ENCODE results near the gene ABCB4.

ABCB4 gene

DNA sequence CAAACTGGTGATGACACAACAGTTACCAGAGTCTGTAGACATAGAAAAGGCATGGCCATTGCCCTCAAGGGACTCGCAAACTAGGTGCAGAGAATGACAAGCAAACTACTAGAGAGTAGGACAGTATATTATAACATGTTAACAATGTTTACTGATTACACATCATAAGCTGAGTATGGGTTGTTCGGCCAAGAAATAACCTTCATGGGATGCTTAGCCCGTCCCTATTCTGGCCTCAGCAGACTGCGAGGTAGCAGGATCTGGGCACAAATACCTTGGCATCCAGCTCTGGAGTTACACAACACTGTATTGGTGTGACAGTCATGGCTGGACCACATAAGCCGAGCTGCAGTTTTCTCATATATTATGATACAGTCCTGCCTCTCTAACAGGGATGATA lies 51.4 kb downstream of the ABCB4 start:
- ATAC-seq (ENCODE audit: low read depth) (no peak), DNase-seq (ENCODE audit: low spot score) (no peak)
- Histone ChIP-seq H3K27ac (ENCODE audit: poor library complexity, severe bottlenecking) (no peak overlapping the region), H3K36me3 (ENCODE audit: low read depth) (no peaks in the 10 kb centered on the region), H3K4me1 (ENCODE audit: insufficient read depth, poor library complexity, severe bottlenecking) (no peaks in the 10 kb centered on the region), H3K9me3 (ENCODE audit: severe bottlenecking) (no peaks in the 10 kb centered on the region), H3K27me3 (ENCODE audit: insufficient read depth, poor library complexity, severe bottlenecking) (no peaks in the 10 kb centered on the region), H3K4me3 (ENCODE audit: severe bottlenecking) (no peak overlapping the region)
- TF ChIP-seq CTCF (IDR thresholded peaks at IDR 0.05; ENCODE audit: poor library complexity, severe bottlenecking) = no peak

- no peak overlapping the region for H3K4me3 ChIP-seq (ENCODE audit: severe bottlenecking)
- no peak overlapping the region for H3K27ac ChIP-seq (ENCODE audit: poor library complexity, severe bottlenecking)
- H3K27me3 ChIP-seq (ENCODE audit: insufficient read depth, poor library complexity, severe bottlenecking) = peaks cover 8% of the 10 kb centered on the region
- H3K36me3 ChIP-seq (ENCODE audit: low read depth) = no peaks in the 10 kb centered on the region
- no peaks in the 10 kb centered on the region for H3K4me1 ChIP-seq (ENCODE audit: insufficient read depth, poor library complexity, severe bottlenecking)
- DNase-seq (ENCODE audit: low spot score) (no peak), ATAC-seq (ENCODE audit: low read depth) (no peak)
- no peak for TF ChIP-seq CTCF (IDR thresholded peaks at IDR 0.05; ENCODE audit: poor library complexity, severe bottlenecking)
- H3K9me3 ChIP-seq (ENCODE audit: severe bottlenecking) = no peaks in the 10 kb centered on the region
Observed at GRCh38 chr7:87420173-87420572, 55.3 kb downstream of the ABCB4 start.

- ATAC-seq (ENCODE audit: low read depth) = peak; percentile 68
- TF ChIP-seq CTCF (IDR thresholded peaks at IDR 0.05; ENCODE audit: poor library complexity, severe bottlenecking) = peak; percentile 76
- peaks cover 8% of the 10 kb centered on the region for H3K4me1 ChIP-seq (ENCODE audit: insufficient read depth, poor library complexity, severe bottlenecking)
- H3K9me3 ChIP-seq (ENCODE audit: severe bottlenecking) = no peaks in the 10 kb centered on the region
- H3K4me3 ChIP-seq (ENCODE audit: severe bottlenecking) = no peak overlapping the region
- peaks cover 8% of the 10 kb centered on the region for H3K27me3 ChIP-seq (ENCODE audit: insufficient read depth, poor library complexity, severe bottlenecking)
- no peaks in the 10 kb centered on the region for H3K36me3 ChIP-seq (ENCODE audit: low read depth)
- no peak overlapping the region for H3K27ac ChIP-seq (ENCODE audit: poor library complexity, severe bottlenecking)
- DNase-seq (ENCODE audit: low spot score) = no peak
Observed at GRCh38 chr7:87416682-87417587, 58.5 kb downstream of the ABCB4 start.

DNA sequence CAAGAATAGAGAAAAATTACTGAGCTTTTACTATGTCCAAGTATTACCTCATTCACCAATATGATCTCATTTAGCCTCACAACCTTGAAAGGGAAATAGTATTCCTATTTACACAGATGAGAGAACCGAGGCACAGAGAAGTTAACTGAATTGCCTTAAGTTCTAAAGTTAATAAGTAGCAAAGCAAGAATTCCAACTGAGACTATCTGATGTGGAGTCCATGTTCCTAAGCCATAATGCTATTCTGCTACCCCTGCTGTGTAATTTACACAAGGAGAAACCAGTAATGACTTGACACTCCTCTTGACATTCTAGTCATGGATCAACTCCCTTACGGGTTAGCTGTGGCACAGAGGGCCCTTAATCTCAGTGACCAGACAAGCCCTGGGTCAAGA lies 60.7 kb downstream of the ABCB4 start:
- H3K27ac ChIP-seq (ENCODE audit: poor library complexity, severe bottlenecking) = no peak overlapping the region
- peaks cover 8% of the 10 kb centered on the region for H3K4me1 ChIP-seq (ENCODE audit: insufficient read depth, poor library complexity, severe bottlenecking)
- no peaks in the 10 kb centered on the region for H3K36me3 ChIP-seq (ENCODE audit: low read depth)
- ATAC-seq (ENCODE audit: low read depth) (no peak; the same call in 2 of the 3 replicates), DNase-seq (ENCODE audit: low spot score) (no peak)
- H3K27me3 ChIP-seq (ENCODE audit: insufficient read depth, poor library complexity, severe bottlenecking) = peaks cover 8% of the 10 kb centered on the region
- no peak for TF ChIP-seq CTCF (IDR thresholded peaks at IDR 0.05; ENCODE audit: poor library complexity, severe bottlenecking)
- H3K9me3 ChIP-seq (ENCODE audit: severe bottlenecking) = no peaks in the 10 kb centered on the region
- H3K4me3 ChIP-seq (ENCODE audit: severe bottlenecking) = no peak overlapping the region
